GM18520 (cell line): ENCODE measurements around the gene TEX12.
"Not testable (repeated sequence)": the region's sequence is repeated elsewhere in the genome, so short reads cannot be mapped to it uniquely, and the experiment has no call there.

Experiments used
- ATAC-seq: cut with Tn5 transposase; IDR thresholded peaks from one replicate; pipeline ENCODE4 v1.9.1; 2021; ENCODE audit not compliant: unreplicated experiment

Gene TEX12

GRCh38 chr11:112167145-112167544 lies at the start of gene TEX12:
Gene TEX12, plus strand, starts transcription at chr11:112167372. Its CDS starts 1,897 bp downstream, at chr11:112169269.
- no peak for ATAC-seq

GRCh38 chr11:112118176-112118575 lies 49.0 kb upstream of the TEX12 start:
- ATAC-seq = no peak

DNA sequence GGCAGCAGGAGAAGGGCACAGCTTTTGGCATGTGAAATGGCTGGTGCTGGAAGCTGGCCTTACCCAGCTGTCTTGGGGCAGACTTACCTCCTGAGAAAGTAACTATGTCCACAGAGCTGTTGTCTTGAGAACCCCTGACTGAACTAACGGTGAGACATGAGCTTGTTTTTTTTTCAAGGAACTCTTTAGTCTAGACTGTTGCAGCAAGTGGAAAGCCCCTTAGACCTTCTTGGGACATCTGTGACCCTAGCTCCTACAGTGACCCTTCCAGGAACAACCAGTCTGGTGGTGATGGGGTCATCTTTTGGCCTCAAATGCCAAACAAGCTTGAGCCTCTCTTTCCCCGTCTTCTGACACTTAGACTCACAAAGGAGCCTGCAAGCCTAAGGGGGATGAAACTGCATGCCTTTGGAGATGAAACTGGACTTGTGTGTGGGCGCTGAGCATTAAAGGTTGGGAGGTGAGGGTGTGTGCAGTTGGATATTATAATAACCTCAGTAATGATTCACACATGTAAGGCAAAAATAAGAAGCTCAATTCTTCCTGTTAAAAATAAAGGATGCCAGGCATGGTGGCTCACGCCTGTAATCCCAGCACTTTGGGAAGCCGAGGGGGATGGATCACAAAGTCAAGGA lies 45.1 kb upstream of the TEX12 start:
- no peak for ATAC-seq

- no peak for ATAC-seq
Observed at GRCh38 chr11:112123129-112123528, 44.0 kb upstream of the TEX12 start.

DNA sequence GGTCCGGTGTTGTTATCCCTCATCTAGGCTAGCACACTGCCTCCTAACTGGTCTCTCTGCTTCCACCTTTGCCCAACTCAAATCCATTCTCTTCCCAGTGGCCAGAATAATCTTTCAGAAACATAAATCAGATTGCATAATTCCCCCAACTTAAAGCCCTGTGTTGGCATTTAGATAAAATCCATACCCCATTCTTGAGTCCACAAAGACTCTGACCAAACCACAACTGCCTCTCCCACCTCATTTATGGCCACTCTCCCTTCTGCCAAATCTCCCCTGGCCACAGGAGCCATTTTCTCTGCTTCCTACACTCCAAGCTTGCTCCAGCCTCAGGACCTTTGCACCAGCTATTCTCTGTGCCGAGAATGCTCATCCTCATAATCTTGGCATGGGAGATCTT lies 40.1 kb upstream of the TEX12 start:
- no peak for ATAC-seq

DNA sequence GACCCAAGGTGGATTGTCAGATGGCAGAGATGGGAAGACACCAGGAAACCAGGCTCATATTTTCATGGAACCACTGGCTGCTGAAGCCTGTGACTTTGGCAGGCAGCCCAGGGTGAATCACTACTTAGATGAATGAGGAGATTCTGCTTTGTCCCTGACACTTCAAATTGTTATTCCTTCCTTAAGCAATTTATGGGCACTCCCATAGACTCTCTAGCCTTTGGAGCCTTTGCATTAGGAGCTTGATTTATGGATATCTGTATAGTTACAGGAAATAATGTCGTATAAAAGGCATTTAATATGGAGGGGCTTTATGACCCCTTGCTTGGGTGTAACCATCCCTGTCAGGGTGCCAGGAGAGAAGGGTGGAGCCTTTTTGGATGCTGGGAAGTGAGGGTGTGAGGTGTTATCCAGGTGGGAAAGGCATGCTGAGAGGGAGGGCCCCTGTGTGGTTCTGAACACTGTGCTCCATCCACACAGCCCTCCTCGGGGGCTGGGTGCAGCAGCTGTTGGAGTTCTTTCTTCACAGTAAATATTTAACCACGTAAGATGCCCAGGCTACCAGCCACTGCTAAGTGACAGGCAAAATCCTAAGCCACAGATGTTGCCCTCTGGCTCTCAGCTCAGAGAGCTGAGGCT lies 38.6 kb upstream of the TEX12 start:
- ATAC-seq = no peak

DNA sequence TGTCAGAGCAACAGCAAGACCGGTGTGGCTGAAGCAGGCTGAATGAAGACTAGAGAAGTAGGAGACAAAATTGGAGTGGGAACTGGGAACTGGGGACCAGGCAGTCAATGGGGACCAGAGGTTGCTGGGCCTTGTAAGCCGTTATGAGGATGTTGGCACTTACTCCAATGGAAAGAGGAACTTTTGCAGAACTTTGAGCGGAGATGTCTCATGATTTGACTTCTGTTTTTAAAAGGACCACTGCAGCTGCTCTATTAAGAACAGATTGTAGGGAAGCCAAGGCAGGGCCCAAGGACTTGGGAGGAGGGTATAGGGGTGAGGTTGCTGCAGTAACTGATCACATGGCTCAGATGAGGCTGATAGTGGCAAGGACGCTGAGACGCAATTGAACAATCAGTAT lies 37.5 kb upstream of the TEX12 start:
- ATAC-seq = no peak

- no peak for ATAC-seq
Observed at GRCh38 chr11:112132737-112133136, 34.4 kb upstream of the TEX12 start.

DNA sequence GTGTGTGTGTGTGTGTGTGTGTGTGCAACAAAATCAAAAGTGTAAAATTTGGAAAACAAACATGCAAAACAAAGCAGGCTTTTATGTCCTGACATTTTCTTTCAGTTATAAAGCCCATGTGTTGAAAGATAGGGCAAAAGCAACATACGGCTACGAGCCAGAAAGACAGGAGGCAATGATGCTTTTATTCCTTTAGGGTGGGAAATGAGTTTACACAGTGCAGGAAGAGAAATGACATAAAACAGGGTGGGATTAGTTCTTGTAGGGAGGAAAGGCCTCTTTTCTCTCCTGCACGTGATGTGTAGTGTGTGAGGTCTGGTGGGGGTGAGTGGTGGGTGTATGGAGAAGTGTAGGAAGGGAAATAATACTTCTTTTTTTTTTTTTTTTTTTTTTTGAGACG lies 32.7 kb upstream of the TEX12 start:
- no peak for ATAC-seq

GRCh38 chr11:112143597-112143996 lies 23.6 kb upstream of the TEX12 start:
- no peak for ATAC-seq

- no peak for ATAC-seq
Observed at GRCh38 chr11:112150517-112150916, 16.7 kb upstream of the TEX12 start.

DNA sequence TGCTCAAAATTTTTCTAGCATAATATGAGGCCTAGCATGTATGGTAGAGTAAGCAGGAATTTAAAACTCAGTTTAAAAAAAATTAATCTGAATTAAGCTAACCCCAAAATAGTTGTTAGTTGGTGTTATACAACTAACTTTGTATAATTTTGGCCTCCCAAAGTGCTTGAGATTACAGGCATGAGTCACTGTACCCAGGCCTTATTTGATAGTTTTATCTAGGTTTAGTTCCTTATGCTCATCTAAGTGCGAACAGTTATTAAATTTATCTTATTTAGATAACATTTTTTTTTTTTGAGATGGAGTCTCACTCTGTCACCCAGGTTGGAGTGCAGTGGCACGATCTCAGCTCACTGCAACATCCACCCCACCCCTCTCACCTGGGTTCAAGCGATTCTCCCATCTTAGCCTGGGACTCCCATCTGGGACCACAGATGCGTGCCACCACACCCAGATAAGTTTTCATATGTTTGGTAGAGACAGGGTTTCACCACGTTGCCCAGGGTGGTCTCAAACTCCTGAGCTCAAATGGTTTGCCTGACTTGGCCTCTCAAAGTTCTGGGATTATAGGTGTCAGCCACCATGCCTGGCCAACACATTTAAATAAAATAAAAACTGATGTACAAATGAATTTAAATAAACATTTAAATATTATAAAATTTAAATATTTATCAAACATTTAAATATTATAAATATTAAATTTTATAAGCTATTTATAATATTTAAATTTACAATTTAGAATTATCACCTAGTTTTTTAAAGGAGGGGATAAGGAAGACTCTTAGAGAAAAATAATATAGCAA lies 10.8 kb upstream of the TEX12 start:
- no peak for ATAC-seq

DNA sequence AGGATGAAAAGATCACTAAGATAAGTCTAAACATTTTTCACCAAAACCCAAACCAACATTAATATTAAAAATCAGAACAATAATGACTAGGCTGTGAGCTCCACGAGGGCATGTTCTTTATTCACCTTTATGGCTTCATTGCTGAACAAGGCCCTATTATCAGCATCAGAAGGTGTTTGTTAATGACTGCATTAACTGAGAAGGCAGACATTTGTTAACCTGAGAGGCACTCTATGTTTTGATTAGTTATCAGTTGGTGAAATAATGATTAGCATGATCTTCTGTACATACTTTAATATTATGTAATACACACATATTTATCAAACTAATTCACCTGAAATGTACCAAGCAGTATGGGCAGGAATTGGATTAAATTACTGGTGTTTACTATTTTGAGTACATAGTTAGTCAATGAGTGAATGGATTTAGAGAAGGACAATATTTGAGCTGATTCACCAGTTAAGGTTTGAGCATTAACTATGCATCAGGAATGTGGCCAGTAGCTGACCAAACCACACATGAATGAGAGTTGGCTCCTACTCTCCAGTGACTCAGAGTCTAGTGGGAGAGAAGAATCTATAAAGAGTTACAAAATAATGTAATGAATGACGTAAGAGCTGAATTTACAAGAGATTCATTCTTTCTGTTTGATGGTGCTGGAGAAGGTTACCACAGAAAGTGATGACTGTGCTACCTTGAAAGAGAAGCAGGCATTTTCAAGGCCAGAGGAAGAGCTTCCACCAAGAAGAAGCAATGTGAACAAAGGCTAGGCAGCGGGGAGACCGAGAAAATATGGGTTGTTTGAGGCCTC lies 10.0 kb upstream of the TEX12 start:
- no peak for ATAC-seq

DNA sequence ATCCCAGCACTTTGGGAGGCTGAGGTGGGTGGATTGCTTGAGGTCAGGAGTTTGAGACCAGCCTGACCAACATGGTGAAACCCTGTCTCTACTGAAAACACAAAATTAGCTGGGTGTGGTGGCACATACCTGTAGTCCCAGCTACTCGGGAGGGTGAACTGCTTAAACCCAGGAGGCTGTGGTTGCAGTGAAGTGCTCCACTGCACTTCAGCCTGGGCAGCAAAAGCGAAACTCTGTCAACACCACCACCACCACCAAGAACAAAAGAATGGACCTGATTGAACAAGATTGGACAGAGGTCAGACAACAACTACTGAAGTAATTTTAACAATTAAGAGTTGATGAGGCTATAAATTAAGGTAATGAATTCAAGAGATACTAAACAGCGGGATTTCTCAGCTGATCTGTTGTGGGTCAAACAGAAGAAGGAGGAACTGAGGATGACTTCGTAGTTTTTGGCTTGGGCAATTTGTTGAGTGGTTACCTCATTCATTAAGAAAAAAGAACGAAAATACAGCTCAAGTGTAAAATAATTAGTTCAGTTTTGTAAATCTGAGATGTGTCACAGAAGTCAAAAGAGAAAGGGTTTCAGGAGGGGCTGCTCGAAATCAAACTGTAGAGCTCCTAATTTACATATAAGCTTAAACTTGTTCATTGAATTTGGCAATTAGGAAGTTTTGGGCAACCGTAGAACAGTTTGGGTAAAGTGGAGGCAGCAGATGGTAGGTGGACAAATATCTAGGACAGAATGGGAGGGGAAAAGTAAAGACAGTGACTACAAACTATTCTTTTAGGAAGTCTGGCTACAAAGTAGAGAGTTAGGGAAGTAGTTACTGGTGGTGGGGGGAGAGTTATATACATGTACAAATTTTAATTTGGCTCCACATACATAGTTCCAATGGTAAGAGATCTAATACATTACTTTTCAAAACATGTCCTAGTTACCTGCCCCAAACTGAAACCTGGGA lies 7.8 kb upstream of the TEX12 start:
- ATAC-seq = no peak

GRCh38 chr11:112160091-112160848 lies 6.9 kb upstream of the TEX12 start:
- no peak for ATAC-seq

DNA sequence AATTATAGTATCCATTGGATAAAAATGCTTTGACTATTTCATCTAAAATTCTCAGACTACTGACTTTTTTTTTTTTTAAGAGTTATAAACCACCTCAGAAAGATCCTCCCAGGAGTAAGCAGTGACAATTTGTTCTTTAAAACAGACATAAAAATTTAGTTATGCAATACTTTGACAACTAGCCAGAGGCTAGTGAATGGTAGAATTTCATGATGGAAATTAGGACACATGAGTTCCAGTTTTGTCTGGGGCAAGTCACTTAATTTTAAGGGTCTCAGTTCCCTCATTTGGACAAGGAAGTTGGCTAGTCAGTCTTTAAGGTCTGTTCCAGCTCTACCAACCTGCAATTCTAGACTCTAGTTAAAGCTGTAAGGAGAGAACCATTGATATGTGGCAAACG lies 6.2 kb upstream of the TEX12 start:
- ATAC-seq = no peak

GRCh38 chr11:112162200-112162599 lies 5.0 kb upstream of the TEX12 start:
- ATAC-seq = not testable (repeated sequence)

DNA sequence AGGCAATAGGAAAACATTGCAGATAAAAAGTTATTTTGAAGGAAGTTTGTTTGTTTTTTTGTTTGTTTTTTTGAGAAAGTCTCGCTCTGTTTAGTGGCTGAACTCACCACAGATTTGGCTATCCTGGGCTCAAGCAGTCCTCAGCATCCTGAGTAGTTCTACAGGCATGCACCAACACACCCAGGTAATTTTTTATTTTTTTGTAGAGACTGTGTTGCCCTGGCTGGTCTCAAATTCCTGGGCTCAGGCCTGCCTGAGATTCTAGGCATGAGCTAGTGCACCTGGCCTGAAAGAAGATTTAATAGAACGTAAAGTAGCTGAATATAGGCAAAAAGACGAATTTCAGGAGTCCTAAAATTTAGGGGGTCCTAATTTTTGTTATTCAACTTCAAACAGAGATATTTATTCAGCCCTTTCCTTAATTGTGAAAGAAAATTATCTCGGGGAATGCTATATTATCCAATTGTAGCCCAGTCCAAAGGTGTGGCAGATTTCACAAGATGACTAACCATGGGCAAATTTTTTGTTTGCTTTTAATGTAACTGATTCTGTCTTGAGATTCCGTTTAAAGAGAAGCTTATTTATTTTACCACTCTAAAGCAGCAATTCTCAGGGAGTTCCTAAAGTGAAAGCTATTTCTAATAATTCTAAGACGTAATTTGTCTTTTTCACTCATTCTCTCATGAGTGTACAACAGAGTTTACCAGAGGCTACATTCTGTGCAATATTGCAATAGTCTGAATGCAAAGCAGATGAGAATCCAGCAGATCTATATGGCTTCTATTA lies 4.2 kb upstream of the TEX12 start:
- no peak for ATAC-seq
